Astrocyte (in vitro differentiated cells and primary cell): ENCODE measurements around the gene STX4. TPM values are rescaled to one million over a fixed set of nuclear protein-coding genes. Genes with fewer than 3 reads are reported as not detected.

Experiments
- DNase-seq: peaks from one replicate; pipeline ENCODE4 v3.0.0-alpha.2; 2010; ENCODE audit warnings: low read depth
- FAIRE-seq: peaks from 2 replicates; lab custom pipeline; 2011; peaks lifted over from hg19 to GRCh38; lab: Jason Lieb, UNC
- H2AFZ ChIP-seq: 2 replicates; pipeline ENCODE4 v1.6.0; 2012; ENCODE audit warnings: low read depth, low read length, inconsistent platforms
- H3K27ac ChIP-seq: 2 replicates; pipeline ENCODE4 v1.5.1; 2011; ENCODE audit warnings: low read depth, low read length, inconsistent platforms
- H3K27me3 ChIP-seq: 2 replicates; pipeline ENCODE4 v1.6.0; 2011; ENCODE audit warnings: low read length, inconsistent platforms; ENCODE audit not compliant: insufficient read depth
- H3K36me3 ChIP-seq: 2 replicates; pipeline ENCODE4 v1.5.1; 2011; ENCODE audit warnings: low read length, inconsistent platforms; ENCODE audit not compliant: insufficient read depth
- H3K4me1 ChIP-seq: 2 replicates; pipeline ENCODE4 v1.5.1; 2011; ENCODE audit warnings: low read length, inconsistent platforms; ENCODE audit not compliant: insufficient read depth
- H3K4me2 ChIP-seq: 2 replicates; pipeline ENCODE4 v1.6.0; 2012; ENCODE audit warnings: low read length, inconsistent platforms
- H3K4me3 ChIP-seq: 2 replicates; pipeline ENCODE4 v1.5.1; 2011; ENCODE audit warnings: low read depth, mild to moderate bottlenecking, low read length, inconsistent platforms; ENCODE audit not compliant: insufficient read depth
- H3K79me2 ChIP-seq: 2 replicates; pipeline ENCODE4 v1.6.0; 2012; ENCODE audit warnings: mild to moderate bottlenecking, low read length, inconsistent platforms; ENCODE audit not compliant: insufficient read depth
- H3K9ac ChIP-seq: 2 replicates; pipeline ENCODE4 v1.6.0; 2012; ENCODE audit warnings: mild to moderate bottlenecking, low read length, inconsistent platforms
- H3K9me3 ChIP-seq: 2 replicates; pipeline ENCODE4 v1.5.1; 2012; ENCODE audit warnings: low read depth, mild to moderate bottlenecking, low read length, inconsistent platforms; ENCODE audit not compliant: insufficient read depth
- H4K20me1 ChIP-seq: 2 replicates; pipeline ENCODE4 v1.6.0; 2012; ENCODE audit warnings: low read length, inconsistent platforms; ENCODE audit not compliant: insufficient read depth
- H3K27ac Mint-ChIP-seq: one replicate; pipeline ENCODE4 v1.8.0; 2021; ENCODE audit warnings: mild to moderate bottlenecking, mixed read lengths; ENCODE audit not compliant: unreplicated experiment
- H3K27me3 Mint-ChIP-seq: one replicate; pipeline ENCODE4 v1.8.0; 2021; ENCODE audit warnings: low read depth, mixed read lengths; ENCODE audit not compliant: unreplicated experiment
- H3K36me3 Mint-ChIP-seq: one replicate; pipeline ENCODE4 v1.8.0; 2021; ENCODE audit warnings: low read depth, mixed read lengths; ENCODE audit not compliant: unreplicated experiment
- H3K4me1 Mint-ChIP-seq: one replicate; pipeline ENCODE4 v1.8.0; 2021; ENCODE audit warnings: low read depth, mixed read lengths; ENCODE audit not compliant: unreplicated experiment
- H3K4me3 Mint-ChIP-seq: one replicate; pipeline ENCODE4 v1.8.0; 2021; ENCODE audit warnings: mild to moderate bottlenecking, moderate library complexity, mixed read lengths; ENCODE audit not compliant: unreplicated experiment
- H3K9me3 Mint-ChIP-seq: one replicate; pipeline ENCODE4 v1.8.0; 2021; ENCODE audit warnings: mild to moderate bottlenecking, mixed read lengths; ENCODE audit not compliant: unreplicated experiment
- CTCF ChIP-seq: IDR thresholded peaks from 2 replicates; pipeline ENCODE4 v1.5.1; 2011; ENCODE audit warnings: low read depth, mild to moderate bottlenecking, inconsistent platforms, low read length, moderate library complexity; ENCODE audit not compliant: insufficient read depth
- EZH2 ChIP-seq: IDR thresholded peaks from 2 replicates; pipeline ENCODE4 v1.6.1; 2012; ENCODE audit warnings: mild to moderate bottlenecking, low read length, inconsistent platforms; ENCODE audit not compliant: insufficient read depth
- total RNA-seq: library from RNA; stranded (reverse); gene quantifications from 2 replicates; pipeline ENCODE4 v1.2.1, GENCODE V29; 2021

STX4 gene
- total RNA-seq, 1 donor from 2014 or later, result 56.0 TPM

- FAIRE-seq (no peak), DNase-seq (no peak)
- Histone ChIP-seq H3K4me2 (no peak overlapping the region), H3K27me3 (no peaks in the 10 kb centered on the region), H3K79me2 (peaks cover 47% of the 10 kb centered on the region), H3K9me3 (no peaks in the 10 kb centered on the region), H3K36me3 (no peaks in the 10 kb centered on the region), H3K9ac (no peak overlapping the region), H3K4me1 (peaks cover 8% of the 10 kb centered on the region), H3K4me3 (no peak overlapping the region), H3K27ac (no peak overlapping the region), H2AFZ (no peak overlapping the region), H4K20me1 (peaks cover 71% of the 10 kb centered on the region)
- Mint-ChIP-seq H3K4me1 (no peaks in the 10 kb centered on the region), H3K27ac (no peak overlapping the region), H3K9me3 (no peaks in the 10 kb centered on the region), H3K36me3 (peaks cover 20% of the 10 kb centered on the region), H3K4me3 (no peak overlapping the region), H3K27me3 (no peaks in the 10 kb centered on the region)
- TF ChIP-seq EZH2, result no peak
- no peak for TF ChIP-seq CTCF
Measured at GRCh38 chr16:31082368-31083045, 49.1 kb downstream of the STX4 start.

GRCh38 chr16:31083081-31083480 lies 49.7 kb downstream of the STX4 start:
- Mint-ChIP-seq H3K36me3 (peaks cover 18% of the 10 kb centered on the region), H3K9me3 (no peaks in the 10 kb centered on the region), H3K27me3 (no peaks in the 10 kb centered on the region), H3K4me3 (no peak overlapping the region), H3K27ac (no peak overlapping the region), H3K4me1 (no peaks in the 10 kb centered on the region)
- no peak overlapping the region for H3K9ac ChIP-seq
- no peaks in the 10 kb centered on the region for H3K9me3 ChIP-seq
- peaks cover 8% of the 10 kb centered on the region for H3K4me1 ChIP-seq
- DNase-seq, result no peak
- H4K20me1 ChIP-seq, result peaks cover 66% of the 10 kb centered on the region
- FAIRE-seq, result no peak
- H3K4me2 ChIP-seq, result no peak overlapping the region
- H3K79me2 ChIP-seq, result peaks cover 41% of the 10 kb centered on the region
- H2AFZ ChIP-seq, result no peak overlapping the region
- no peak for TF ChIP-seq CTCF
- TF ChIP-seq EZH2, result no peak
- H3K27ac ChIP-seq, result no peak overlapping the region
- H3K36me3 ChIP-seq, result no peaks in the 10 kb centered on the region
- no peak overlapping the region for H3K4me3 ChIP-seq
- no peaks in the 10 kb centered on the region for H3K27me3 ChIP-seq

- H3K27ac Mint-ChIP-seq, result no peak overlapping the region
- H3K27me3 ChIP-seq, result no peaks in the 10 kb centered on the region
- no peaks in the 10 kb centered on the region for H3K9me3 Mint-ChIP-seq
- no peak for TF ChIP-seq EZH2
- TF ChIP-seq CTCF, result no peak
- H4K20me1 ChIP-seq, result peaks cover 61% of the 10 kb centered on the region
- no peak overlapping the region for H3K4me2 ChIP-seq
- H3K27ac ChIP-seq, result no peak overlapping the region
- no peak overlapping the region for H3K4me3 ChIP-seq
- H3K79me2 ChIP-seq, result peaks cover 39% of the 10 kb centered on the region
- no peak overlapping the region for H3K9ac ChIP-seq
- DNase-seq, result no peak
- H3K4me1 ChIP-seq, result peaks cover 8% of the 10 kb centered on the region
- H2AFZ ChIP-seq, result no peak overlapping the region
- no peaks in the 10 kb centered on the region for H3K36me3 ChIP-seq
- no peak for FAIRE-seq
- H3K9me3 ChIP-seq, result no peaks in the 10 kb centered on the region
- H3K27me3 Mint-ChIP-seq, result no peaks in the 10 kb centered on the region
- H3K4me3 Mint-ChIP-seq, result no peak overlapping the region
- H3K36me3 Mint-ChIP-seq, result peaks cover 16% of the 10 kb centered on the region
- H3K4me1 Mint-ChIP-seq, result no peaks in the 10 kb centered on the region
Measured at GRCh38 chr16:31083556-31083955, 50.2 kb downstream of the STX4 start.
